Islet of Langerhans (tissue), 1 donor: ENCODE results near the gene BRAT1.

Source experiments
- FAIRE-seq: peaks from one replicate; lab custom pipeline; 2011; peaks lifted over from hg19 to GRCh38; lab: Jason Lieb, UNC

The BRAT1 gene

GRCh38 chr7:2559283-2559950 is 4.1 kb upstream of the BRAT1 start:
- FAIRE-seq: no peak

GRCh38 chr7:2558629-2559282 is 3.4 kb upstream of the BRAT1 start, which contains the start of gene IQCE:
Gene IQCE (plus strand): TSS chr7:2558979. CDS start chr7:2559182, 203 bp downstream.
- FAIRE-seq: no peak

- FAIRE-seq: no peak
Measured at GRCh38 chr7:2554661-2555111, 638 bp downstream of the BRAT1 start.

GRCh38 chr7:2553831-2554581 is 1.3 kb downstream of the BRAT1 start:
- no peak for FAIRE-seq

- FAIRE-seq: no peak
Measured at GRCh38 chr7:2553108-2553507, 2.2 kb downstream of the BRAT1 start.

- FAIRE-seq: no peak
Measured at GRCh38 chr7:2551418-2551817, 3.9 kb downstream of the BRAT1 start.

- no peak for FAIRE-seq
Measured at GRCh38 chr7:2546776-2547586, 8.3 kb downstream of the BRAT1 start.

GRCh38 chr7:2545746-2546425 is 9.4 kb downstream of the BRAT1 start:
- FAIRE-seq: no peak

GRCh38 chr7:2544541-2545188 is 10.7 kb downstream of the BRAT1 start:
- no peak for FAIRE-seq

- no peak for FAIRE-seq
Measured at GRCh38 chr7:2542916-2543871, 12.1 kb downstream of the BRAT1 start.

GRCh38 chr7:2542011-2542915 is 13.1 kb downstream of the BRAT1 start:
- FAIRE-seq: no peak

GRCh38 chr7:2541291-2542010 is 13.9 kb downstream of the BRAT1 start:
- FAIRE-seq: no peak

- FAIRE-seq: no peak
Measured at GRCh38 chr7:2540641-2541051, 14.7 kb downstream of the BRAT1 start.

- FAIRE-seq: no peak
Measured at GRCh38 chr7:2540133-2540532, 15.2 kb downstream of the BRAT1 start.

GRCh38 chr7:2539031-2539911 is 16.1 kb downstream of the BRAT1 start:
- FAIRE-seq: no peak

- FAIRE-seq: no peak
Measured at GRCh38 chr7:2537981-2538851, 17.1 kb downstream of the BRAT1 start.
